DMS153 treated with DMSO at 0.1 percent for 48 hours (cell line): Measurements from ENCODE around the gene DPEP1.
"Not testable (repeated sequence)": the region's sequence is repeated elsewhere in the genome, so short reads cannot be mapped to it uniquely, and the experiment has no call there.

Experiments
- DNase-seq: peaks from one replicate; lab custom pipeline; 2025; ENCODE audit not compliant: unreplicated experiment; lab: John Stamatoyannopoulos, UW

The DPEP1 gene

DNA sequence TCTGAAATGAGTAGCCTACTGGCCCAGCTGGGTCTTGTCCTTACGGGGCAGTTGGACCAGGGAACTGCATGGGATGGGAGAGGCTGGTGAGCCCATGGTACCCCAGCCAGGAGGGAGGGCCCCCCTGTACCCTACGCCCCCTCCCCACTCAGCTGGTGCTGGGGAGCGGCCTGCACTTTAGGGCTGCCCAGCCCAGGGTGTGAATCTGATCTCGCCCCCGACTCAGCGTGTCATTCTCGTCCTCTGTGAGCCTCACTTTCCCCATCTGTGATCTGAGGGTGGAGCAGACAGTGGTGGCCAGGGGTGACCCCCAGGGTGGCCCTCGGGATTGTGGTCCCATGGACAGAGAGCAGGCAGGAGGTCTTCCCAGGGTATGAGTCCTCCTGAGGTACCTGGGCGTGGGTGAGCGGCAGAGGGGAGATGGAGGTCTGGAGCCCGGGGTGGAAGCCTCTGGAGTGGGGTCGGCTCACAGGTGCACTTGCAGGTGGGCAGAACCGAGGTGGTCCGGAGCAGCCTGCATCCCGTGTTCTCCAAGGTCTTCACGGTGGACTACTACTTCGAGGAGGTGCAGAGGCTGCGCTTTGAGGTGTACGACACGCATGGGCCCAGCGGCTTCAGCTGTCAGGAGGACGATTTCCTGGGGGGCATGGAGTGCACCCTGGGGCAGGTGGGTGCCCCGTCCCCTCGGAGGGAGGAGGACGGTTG is 36.2 kb upstream of the DPEP1 start:
- no peak for DNase-seq

DNA sequence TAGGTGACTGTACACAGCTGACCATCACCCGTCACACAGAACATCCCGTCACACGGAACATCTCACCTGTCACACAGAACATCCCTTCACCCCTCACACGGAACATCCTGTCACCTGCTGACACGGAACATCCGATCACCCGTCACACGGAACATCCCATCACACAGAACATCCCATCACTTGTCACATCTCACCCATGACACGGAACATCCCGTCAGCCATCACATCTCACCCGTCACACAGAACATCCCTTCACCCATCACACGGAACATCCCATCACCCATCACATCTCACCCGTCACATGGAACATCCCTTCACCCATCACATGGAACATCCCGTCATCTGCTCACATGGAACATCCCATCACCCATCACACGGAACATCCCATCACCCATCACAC is 34.1 kb upstream of the DPEP1 start:
- DNase-seq = no peak

DNA sequence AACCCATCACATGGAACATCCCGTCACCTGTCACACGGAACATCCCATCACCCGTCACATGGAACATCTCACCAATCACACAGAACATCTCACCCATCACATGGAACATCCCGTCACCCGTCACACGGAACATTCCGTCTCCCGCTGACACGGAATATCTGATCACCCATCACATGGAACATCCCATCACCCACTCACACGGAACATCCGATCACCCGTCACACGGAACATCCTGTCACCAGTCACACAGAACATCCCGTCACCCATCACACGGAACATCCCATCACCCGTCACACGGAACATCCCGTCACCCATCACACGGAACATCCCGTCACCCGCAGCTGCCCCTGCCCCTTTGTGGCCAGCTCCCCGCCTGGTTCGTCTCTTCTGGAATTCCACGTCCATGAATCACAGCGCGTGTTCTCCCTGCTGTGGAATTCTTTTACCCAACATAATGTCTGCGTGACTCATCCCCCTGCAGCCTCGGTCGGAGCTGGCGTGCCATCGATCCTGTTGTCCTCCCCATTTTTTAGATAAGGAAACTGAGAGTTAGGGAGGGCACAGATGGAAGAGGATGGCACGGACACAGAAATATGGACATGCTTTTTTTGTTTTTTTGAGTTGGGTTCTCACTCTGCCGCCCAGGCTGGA is 32.3 kb upstream of the DPEP1 start:
- DNase-seq = no peak

DNA sequence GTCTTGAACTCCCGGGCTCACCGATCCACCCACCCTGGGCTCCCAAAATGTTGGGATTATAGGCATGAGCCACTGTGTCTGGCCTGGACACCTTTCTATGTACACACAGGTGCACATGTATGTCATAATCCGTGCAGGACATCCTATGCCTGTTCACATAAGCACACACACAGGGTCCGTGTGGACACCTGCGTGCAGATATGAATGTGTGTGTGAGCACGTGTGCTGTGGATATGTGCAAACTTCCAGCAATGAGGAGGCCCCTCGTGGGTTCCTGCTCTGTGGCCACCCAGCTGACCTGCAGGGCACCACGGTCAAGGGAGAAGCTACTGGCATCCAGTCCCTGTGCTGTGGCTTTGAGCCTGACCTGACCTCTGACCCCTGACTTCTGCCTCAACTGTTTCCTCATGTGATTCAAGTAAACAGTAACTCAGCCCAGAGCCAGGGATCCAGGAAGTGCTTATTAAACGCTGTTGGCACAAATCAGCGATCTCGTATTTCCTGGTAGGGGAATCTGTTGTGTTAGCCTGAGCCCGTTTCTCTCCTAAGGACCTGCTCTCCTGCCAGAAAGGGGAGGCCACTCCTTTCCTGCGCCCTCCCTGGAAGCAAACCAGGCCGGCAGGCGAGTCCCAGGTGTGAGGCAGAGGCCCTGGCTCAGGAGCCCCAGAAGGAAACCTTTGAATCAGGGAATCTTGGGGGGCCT is 31.4 kb upstream of the DPEP1 start:
- peak; percentile 80 for DNase-seq

DNA sequence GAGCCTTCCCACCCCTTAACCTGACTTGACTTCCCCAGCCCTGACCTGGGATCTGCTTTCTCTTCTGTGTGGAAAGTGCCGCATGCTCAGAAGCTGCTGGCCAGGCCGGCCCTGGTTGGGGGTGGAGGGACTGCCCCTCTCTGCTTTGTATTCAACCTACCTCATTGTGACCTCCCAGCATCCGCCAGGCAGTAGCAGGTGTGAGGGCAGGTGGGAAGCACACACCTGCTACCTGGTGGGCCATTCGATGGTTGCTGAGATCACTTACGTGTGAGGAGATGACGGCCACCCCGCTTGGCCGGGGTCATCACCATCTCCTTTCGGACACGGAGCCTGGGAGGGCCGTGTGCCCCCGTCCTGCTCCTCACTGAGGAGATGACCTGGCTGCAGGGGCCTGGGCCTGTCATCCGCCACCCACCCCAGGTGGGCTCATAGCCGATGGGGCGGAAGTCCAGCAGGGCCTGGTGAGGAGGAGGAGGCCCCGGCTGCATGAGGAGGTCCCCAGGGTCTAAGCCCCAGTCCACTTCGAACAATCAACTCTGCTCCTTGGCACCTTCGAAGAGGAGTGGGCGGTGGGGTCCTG is 30.7 kb upstream of the DPEP1 start:
- DNase-seq = no peak

DNA sequence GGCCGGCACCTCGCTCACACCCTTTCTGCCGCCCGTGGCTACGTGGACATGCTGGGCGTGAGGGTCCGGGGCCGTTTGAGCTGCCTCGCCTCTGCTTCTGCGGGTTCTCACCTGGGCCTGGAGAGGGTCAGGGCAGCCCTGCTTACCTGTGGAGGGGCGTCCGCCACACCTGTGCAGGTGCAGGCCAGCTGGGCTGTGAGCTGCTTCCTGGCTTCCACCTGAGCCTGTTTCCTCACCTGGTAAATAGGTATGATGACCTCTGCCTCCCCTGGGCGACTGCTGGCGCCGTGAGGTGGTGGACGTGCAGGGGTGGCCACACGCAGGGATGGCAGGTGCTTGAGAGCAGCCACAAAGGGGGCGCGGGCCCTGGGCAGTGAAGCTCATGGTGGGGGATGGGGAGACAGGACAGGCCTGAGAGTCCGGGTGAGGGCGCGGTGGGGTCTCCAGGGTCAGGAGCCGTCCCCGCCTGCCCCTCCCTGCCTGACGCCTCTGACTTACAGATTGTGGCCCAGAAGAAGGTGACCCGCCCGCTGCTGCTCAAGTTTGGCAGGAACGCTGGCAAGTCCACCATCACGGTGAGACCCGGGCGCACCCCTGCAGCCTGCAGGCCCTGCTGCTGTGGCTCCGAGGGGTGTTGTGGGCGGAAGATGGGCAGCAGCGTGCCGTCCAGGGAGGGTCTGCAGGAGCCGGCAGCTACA is 30.1 kb upstream of the DPEP1 start:
- no peak for DNase-seq

DNA sequence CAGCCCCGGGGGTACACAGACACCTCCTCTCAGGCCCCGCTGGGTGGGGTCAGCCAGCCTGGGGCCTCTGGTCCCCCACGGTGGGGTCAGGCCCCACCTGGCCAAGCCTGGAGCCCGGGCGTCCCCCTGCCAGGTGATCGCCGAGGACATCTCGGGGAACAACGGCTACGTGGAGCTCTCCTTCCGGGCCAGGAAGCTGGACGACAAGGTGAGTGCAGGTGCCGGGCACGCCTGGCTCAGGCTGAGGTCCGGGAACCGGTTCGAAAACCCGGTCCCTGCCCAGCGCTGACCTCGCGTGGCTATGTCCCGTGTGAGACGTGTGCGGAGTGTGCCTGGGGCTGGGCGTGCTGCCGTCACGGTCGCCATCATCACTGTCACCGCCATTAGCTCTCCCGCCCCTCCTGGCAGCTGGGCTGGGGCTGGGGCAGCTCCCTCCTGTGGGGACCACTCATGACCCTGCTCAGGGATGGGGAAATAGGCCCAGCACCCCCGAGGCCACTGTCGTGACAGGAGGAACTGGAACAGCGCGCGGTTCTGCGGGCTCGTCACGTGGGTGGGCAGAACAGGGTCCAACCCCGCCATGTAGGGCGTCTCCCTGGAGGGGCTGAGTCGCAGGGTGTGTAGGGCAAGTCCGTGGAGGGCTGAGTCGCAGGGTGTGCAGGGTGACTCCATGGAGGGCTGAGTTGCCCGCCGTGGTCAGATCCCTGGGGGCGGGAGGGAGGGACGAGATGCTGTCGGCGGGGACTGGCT is 29.4 kb upstream of the DPEP1 start:
- no peak for DNase-seq

DNA sequence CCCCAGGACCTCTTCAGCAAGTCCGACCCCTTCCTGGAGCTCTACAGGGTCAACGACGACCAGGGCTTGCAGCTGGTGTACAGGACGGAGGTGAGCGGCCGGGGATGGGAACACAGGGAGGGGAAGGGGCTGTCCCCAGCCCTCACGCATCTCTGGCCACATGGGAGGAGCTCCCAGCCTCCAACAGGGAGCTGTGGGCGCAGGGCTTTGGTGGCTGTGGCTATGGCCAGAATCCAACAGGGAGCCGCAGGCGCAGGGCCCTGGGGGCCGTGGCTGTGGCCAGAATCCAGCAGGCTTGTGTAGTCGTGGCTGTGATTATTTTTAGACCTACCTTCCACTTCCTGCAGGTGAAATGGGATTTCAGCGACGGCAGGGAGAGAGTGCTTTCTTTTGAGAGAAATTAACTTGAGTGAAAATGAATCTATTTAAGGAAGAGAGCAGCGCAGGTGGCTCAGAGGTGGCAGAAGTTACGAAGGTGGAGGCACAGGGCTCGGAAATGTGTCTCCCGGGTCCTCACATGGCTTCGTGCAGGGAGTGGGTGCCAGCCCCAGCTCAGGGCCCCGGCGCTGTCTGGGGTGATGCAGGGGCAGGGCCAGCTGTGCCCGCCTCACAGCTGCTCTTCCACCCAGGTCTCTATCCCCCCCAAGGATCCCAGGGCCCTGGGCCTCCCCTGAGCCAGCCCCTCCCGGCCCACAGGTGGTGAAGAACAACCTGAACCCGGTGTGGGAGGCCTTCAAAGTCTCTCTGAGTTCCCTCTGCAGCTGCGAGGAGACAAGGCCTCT is 28.5 kb upstream of the DPEP1 start:
- DNase-seq = peak; percentile 8

DNA sequence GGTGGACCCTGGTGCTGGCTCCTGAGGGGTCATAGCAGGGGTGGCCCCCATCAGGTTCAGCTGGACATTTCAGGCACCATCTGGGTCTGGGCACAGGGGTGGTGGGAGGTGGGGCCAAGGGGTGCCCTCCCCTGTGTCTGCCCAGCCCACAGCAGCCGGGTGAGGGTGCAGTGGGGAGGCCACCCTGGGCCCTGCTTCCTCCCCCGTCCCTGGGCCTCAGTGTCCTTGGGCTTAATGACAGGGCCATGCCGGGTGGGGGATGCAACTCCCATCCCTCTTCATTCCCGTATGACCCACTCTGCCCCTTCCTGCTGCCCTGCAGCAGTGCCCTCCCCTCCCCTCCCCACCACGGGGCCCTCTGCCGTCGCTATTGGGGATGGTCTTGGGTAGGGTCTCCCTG is 27.2 kb upstream of the DPEP1 start:
- DNase-seq = no peak

DNA sequence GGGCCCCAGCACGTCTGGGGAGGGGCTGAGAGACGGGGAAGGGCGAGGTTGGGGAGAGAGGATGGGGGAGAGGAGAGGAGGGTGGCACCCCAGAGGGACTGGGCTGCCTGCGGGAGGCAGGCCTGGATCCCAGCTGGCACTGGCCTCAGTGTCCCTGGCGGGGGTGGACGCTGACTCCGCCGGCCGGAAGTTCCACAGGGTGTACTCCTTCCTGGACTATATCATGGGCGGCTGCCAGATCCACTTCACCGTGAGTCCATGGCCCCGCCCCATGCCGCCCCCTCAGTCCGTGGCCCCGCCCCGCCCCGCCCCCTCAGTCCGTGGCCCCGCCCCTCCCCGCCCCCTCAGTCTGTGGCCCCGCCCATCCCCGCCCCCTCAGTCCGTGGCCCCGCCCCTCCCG is 26.6 kb upstream of the DPEP1 start:
- peak; percentile 36 for DNase-seq

DNA sequence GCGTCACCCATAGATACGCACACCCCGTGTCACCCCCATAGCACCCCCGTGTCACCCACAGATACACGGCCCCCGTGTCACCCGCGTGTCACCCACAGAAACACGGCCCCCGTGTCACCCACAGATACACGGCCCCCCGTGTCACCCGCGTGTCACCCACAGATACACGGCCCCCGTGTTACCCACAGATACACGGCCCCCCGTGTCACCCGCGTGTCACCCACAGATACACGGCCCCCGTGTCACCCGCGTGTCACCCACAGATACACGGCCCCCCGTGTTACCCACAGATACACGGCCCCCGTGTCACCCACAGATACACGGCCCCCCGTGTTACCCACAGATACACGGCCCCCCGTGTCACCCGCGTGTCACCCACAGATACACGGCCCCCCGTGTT is 25.8 kb upstream of the DPEP1 start:
- not testable (repeated sequence) for DNase-seq

DNA sequence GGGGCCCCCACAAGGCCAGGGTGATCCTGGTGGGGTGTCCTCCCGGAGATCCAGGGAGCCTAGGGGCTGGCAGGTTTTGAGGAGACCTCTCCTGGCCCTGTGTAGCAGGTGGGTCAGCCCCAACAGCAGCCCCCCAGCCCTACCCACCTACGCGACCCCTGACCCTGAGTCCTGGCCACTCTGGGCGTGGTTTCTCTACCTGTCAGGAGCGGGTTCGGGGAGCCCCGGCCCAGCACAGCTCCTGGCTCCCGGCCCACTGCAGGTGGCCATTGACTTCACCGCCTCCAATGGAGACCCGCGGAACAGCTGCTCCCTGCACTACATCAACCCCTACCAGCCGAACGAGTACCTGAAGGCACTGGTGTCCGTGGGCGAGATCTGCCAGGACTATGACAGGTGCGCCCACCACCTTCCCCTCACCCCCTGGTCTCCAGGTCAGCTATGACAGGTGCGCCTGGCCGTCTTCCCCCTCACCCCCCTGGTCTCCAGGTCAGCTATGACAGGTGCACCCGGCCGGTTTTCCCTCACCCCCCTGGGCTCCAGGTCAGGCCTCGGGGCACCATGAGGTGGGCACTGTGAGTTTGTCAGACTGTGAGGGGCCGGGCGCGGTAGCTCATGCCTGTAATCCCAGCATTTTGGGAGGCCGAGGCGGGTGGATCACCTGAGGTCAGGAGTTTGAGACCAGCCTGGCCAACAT is 24.9 kb upstream of the DPEP1 start:
- DNase-seq = no peak

DNA sequence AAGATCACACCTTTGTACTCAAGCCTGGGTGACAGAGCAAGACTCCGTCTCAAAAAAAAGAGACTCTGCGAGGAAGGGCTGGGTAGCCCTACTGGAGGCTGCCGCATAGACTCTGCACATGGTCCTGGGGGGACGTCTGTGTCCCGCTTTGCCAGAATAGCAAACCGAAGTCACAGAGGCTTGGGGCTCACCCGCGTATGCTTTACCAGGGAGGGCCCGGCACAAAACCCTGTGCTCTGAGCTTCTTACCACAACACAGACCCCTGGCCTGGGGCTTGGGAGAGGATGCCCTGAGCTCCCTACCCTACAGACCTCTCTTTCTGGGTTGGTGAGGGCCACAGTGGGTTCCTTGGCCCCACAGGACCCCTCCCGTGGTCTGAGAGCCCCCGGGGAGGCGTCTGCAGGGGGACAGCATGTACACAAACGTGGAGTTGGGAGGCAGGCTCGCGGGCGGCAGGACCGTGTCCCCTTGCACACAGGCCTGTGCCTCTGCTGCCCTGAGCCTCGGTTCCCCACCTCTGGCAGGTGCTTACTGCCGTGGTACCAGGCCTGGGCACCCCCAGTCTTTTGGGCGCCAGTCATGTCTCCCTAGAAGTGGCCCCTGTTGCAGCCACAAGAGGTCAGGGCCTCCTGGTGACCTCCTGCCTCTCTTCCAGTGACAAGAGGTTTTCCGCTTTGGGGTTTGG is 24.1 kb upstream of the DPEP1 start:
- DNase-seq = no peak

DNA sequence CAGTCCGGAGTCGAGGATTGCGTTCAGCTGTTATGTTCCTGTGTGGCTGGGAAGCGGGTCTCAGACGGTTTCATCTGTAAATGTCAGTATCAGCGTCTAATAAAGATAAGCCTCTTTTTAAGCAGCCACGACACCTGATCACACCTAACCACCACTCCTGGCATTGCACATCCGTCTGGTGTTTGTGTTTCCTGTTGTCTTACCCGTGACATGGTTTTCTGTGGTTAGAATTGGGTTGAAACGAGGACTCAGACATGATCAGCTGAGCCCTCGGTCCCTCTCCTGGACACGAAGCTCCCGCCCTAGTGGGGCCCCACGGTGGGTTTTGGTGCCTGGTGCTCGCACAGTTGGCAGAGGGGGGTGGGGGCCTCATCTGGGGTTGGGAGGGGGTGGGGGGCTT is 19.6 kb upstream of the DPEP1 start:
- DNase-seq = no peak

DNA sequence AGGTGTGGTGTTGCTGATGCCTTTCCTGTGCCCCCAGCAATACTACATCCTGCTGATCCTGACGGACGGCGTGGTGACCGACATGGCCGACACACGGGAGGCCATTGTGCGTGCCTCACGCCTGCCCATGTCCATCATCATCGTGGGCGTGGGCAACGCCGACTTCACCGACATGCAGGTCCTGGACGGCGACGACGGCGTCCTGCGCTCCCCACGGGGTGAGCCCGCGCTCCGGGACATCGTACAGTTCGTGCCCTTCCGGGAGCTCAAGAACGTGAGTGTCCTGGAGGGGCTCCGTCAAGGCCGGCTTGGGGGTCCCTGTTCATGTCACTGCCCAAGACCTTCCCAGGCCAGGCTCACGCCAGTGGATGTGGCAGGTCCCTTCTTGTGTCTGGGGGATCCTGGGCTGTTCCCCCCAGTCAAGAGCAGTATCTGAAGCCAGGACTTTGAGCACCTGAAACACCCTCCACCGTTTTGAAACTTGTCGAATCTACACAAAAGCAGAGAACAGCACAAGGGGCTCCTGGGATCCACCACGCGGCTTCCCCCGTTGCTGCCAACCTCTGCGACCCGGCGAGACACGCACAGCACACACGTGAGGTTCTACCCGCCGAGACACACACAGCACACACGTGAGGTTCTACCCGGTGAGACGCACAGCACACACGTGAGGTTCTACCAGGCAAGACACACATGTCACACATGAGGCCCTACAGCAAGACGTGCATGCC is 17.9 kb upstream of the DPEP1 start:
- DNase-seq = no peak

DNA sequence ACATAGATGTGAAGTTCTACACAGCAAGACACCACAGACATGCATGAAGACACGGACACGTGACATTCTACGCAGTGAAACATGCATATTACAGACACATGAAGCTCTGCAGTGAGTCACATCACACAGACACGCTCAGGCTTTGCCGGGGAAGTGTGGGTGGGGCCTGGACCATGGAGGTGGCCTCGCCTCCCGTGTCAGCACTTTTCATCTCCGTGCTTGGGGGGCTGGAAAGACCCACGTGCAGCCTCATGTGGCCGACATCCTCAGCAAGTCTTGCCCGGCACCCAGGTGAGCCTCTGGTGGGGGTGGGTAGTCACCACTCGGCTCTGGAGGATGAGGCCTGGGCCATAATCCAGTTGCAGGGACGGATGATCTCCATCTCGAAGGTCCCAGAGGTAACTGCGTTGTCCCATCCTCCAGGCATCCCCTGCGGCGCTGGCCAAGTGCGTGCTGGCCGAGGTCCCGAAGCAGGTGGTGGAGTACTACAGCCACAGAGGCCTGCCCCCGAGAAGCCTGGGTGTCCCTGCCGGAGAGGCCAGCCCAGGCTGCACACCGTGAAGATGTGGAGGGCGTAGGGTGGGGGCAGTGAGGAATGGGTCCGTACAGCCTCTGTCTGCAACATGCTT is 17.3 kb upstream of the DPEP1 start:
- DNase-seq = no peak

DNA sequence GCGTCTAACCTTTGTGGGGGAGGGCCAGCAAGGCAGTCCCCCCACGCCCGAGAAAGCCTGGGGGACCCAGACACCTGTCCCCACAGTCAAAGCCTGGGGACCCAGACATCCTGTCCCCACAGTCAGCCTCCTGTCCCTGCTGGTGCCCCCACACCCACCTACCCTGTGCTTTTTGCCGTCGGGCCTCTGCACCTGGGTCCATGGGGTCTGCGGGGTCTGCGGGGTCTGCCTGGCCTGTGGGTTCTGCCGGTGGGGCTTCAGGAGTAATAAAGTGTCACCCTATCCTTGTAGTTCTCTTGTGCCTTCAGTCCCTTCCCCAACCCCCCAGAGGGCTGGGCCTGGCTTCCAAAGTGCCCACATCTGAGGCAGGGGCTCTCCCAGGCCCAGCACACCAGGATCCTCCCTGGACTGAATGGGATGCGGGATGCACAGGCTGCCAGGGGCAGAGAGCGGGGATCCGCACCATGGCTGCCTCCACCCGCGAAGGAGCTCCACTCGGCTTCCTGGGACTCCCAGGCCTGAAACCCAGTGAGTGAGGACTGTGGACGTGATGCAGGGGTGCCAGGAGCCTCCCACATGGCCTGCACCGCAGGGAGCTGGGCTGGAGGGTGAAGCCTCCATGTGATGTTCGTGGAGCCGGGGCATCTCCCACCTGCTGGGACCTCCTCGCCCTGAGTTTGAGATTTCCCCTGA is 16.3 kb upstream of the DPEP1 start:
- no peak for DNase-seq
